Liver (tissue), 9 donors: ENCODE measurements around the gene AP1S3. TPM values are rescaled to one million over a fixed set of nuclear protein-coding genes. Genes with fewer than 3 reads are reported as not detected.

ENCODE experiments used
- DNase-seq: peaks from one replicate; pipeline ENCODE4 v3.0.0-alpha.2; 2017; ENCODE audit warnings: low spot score
- H3K27ac ChIP-seq, 2 donors: one replicate each; pipeline ENCODE4 v1.7.0; 2013; ENCODE audit warnings: inconsistent platforms in 2 of 2, low read length in 2 of 2, control low read depth in 1 of 2, low read depth in 1 of 2, mild to moderate bottlenecking in 1 of 2
- H3K27me3 ChIP-seq, 4 donors: one replicate each; pipeline versions ENCODE4 v1.6.1 to v1.7.0; 2013; ENCODE audit warnings: low read length in 3 of 4, inconsistent platforms in 1 of 4, mild to moderate bottlenecking in 1 of 4, moderate library complexity in 1 of 4; ENCODE audit not compliant: control insufficient read depth in 4 of 4, insufficient read depth in 4 of 4
- H3K36me3 ChIP-seq, 4 donors: one replicate each; pipeline versions ENCODE4 v1.6.1 to v1.7.0; 2013; ENCODE audit warnings: low read length in 3 of 4, mild to moderate bottlenecking in 3 of 4, low read depth in 1 of 4, moderate library complexity in 1 of 4; ENCODE audit not compliant: control insufficient read depth in 4 of 4, insufficient read depth in 3 of 4
- H3K4me1 ChIP-seq, 4 donors: one replicate each; pipeline versions ENCODE4 v1.6.1 to v1.7.0; 2013; ENCODE audit warnings: low read length in 3 of 4, mild to moderate bottlenecking in 3 of 4, moderate library complexity in 1 of 4; ENCODE audit not compliant: control insufficient read depth in 4 of 4, insufficient read depth in 4 of 4
- H3K4me3 ChIP-seq, 3 donors: one replicate each; pipeline versions ENCODE4 v1.6.1 to v1.7.0; 2013; ENCODE audit warnings: low read length in 3 of 3, control low read depth in 1 of 3, low read depth in 1 of 3, mild to moderate bottlenecking in 1 of 3
- H3K9ac ChIP-seq, 2 donors: one replicate each; pipeline ENCODE4 v1.7.0; 2013; ENCODE audit warnings: low read length in 2 of 2, mild to moderate bottlenecking in 2 of 2, moderate library complexity in 2 of 2, control low read depth in 1 of 2, low read depth in 1 of 2
- H3K9me3 ChIP-seq, 4 donors: one replicate each; pipeline versions ENCODE4 v1.6.1 to v1.7.0; 2013; ENCODE audit warnings: low read length in 3 of 4; ENCODE audit not compliant: control insufficient read depth in 4 of 4
- EGR1 ChIP-seq, 2 donors: IDR thresholded peaks; 2 replicates each; pipeline ENCODE4 v1.6.1; 2016 to 2018; ENCODE audit warnings: antibody characterized with exemption in 2 of 2, low read depth in 2 of 2
- FOXA2 ChIP-seq: IDR thresholded peaks from 2 replicates; pipeline ENCODE4 v1.6.1; 2016; ENCODE audit warnings: antibody characterized with exemption
- GABPA ChIP-seq, 2 donors: IDR thresholded peaks in 1 of 2; conservative IDR thresholded peaks in 1 of 2; 2 replicates each; pipeline ENCODE4 v1.6.1; 2016; ENCODE audit warnings: antibody characterized with exemption in 2 of 2, mild to moderate bottlenecking in 1 of 2, moderate library complexity in 1 of 2
- HNF4G ChIP-seq: IDR thresholded peaks from 2 replicates; pipeline ENCODE4 v1.6.1; 2016; ENCODE audit warnings: antibody characterized with exemption
- NR2F2 ChIP-seq: IDR thresholded peaks from 2 replicates; pipeline ENCODE4 v1.6.1; 2016; ENCODE audit warnings: antibody characterized with exemption
- SP1 ChIP-seq: IDR thresholded peaks from 2 replicates; pipeline ENCODE4 v1.6.1; 2018; ENCODE audit warnings: antibody characterized with exemption, mild to moderate bottlenecking
- WGBS: extraction: QIAGEN DNeasy Blood & Tissue Kit; methylation state at CpG from one replicate; pipeline ENCODE4 v1.1.7; 2013; 5-methylcytosine and 5-hydroxymethylcytosine counted together
- polyA plus RNA-seq, 2 donors: library from polyadenylated mRNA; stranded (reverse) in 1 of 2; unstranded in 1 of 2; fragments of 200-250 nt in 1 of 2; fragments of >200 nt in 1 of 2; fragmentation: Nextera tagmentation in 1 of 2; extraction: Ambion mirVana in 1 of 2; gene quantifications; one replicate each; pipeline versions ENCODE4 v1.2.1 to v1.2.3, GENCODE V29; 2013 to 2015
- total RNA-seq, 2 donors: library from RNA; depleted of rRNA; stranded (reverse); fragments of >200 nt; gene quantifications; one replicate each; pipeline ENCODE4 v1.2.3, GENCODE V29; 2014
- TF ChIP-seq, protein P1 (sequence below): IDR thresholded peaks from 2 replicates; pipeline ENCODE4 v1.6.1; 2016; ENCODE audit warnings: antibody characterized with exemption
- TF ChIP-seq, protein P2 (sequence below): fragments of 150-350 bp; IDR thresholded peaks from 2 replicates; pipeline ENCODE4 v1.5.1; 2017; ENCODE audit warnings: improper control_type of control experiment, low read depth, low read length; ENCODE audit not compliant: missing input control
- TF ChIP-seq, protein P3 (sequence below): IDR thresholded peaks from 2 replicates; pipeline ENCODE4 v1.6.1; 2016; ENCODE audit warnings: antibody characterized with exemption
- TF ChIP-seq, protein P4 (sequence below): IDR thresholded peaks from 2 replicates; pipeline ENCODE4 v1.6.1; 2016; ENCODE audit warnings: antibody characterized with exemption
- donor health status: healthy.
- donor health status: healthy.
- donor health status: healthy.
- donor health status: healthy.
- donor health status: healthy.

Gene AP1S3
- total and polyA plus RNA-seq, 4 donors: 1.1 to 3.8 (median 2.4) TPM

DNA sequence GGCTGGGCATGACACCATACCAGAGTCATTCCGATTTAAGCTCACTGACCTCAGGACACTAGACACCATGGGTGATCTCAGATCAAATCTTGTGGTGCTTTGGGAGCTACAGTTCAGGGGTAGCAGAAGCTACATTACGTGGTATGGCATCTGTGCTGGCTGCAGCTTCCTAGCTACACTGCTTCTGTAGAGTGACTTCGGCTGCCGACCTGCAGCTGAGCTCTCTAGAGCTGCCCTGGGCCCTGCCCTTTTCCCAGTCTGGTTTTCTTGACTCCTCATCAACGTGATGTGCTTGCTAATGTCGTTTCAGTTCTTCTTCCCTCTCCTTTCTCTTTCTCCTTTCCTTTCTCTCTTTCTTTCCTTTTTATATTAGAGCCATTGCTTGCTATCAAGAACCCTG lies 100.2 kb downstream of the AP1S3 start:
- no peak for DNase-seq
- WGBS: 89% methylated on average over 6 of the region's 6 CpGs
- Histone ChIP-seq H3K9ac (no peak overlapping the region), H3K4me1 (no peaks in the 10 kb centered on the region), H3K27ac (no peak overlapping the region), H3K27me3 (no peaks in the 10 kb centered on the region), H3K9me3 (no peaks in the 10 kb centered on the region), H3K36me3 (no peaks in the 10 kb centered on the region), H3K4me3 (no peak overlapping the region)
- TF ChIP-seq, protein P1, sequence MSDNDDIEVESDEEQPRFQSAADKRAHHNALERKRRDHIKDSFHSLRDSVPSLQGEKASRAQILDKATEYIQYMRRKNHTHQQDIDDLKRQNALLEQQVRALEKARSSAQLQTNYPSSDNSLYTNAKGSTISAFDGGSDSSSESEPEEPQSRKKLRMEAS: no peak
- TF ChIP-seq FOXA2 (no peak), NR2F2 (no peak), HNF4G (no peak), GABPA (IDR thresholded peaks at IDR 0.05 in 1 of 2, conservative IDR thresholded peaks at IDR 0.05 in 1 of 2) (no peak)

DNA sequence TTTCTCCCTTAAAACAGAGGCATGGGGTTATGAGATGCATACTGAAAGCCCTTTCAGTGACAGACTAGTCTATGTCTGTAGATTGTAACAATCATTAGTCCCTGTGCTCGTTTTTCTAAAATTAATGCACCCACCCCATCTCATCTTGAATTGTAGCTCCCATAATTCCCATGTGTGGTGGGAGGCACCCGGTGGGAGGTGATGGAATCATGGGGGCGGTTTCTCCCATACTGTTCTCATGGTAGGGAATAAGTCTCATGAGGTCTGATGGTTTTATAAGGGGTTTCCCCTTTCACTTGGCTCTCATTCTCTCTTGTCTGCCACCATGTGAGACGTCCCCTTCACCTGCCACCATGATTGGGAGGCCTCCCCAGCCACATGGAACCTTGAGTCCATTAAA lies 100.9 kb downstream of the AP1S3 start:
- 79% methylated on average over 4 of the region's 4 CpGs for WGBS
- H3K4me1 ChIP-seq: no peaks in the 10 kb centered on the region
- H3K9ac ChIP-seq: no peak overlapping the region
- H3K4me3 ChIP-seq: no peak overlapping the region
- no peak for TF ChIP-seq EGR1 (IDR thresholded peaks at IDR 0.05; ENCODE audit: low read depth in 2 of 2)
- no peak for DNase-seq
- H3K9me3 ChIP-seq: no peaks in the 10 kb centered on the region
- no peaks in the 10 kb centered on the region for H3K27me3 ChIP-seq
- no peak overlapping the region for H3K27ac ChIP-seq
- H3K36me3 ChIP-seq: no peaks in the 10 kb centered on the region

DNA sequence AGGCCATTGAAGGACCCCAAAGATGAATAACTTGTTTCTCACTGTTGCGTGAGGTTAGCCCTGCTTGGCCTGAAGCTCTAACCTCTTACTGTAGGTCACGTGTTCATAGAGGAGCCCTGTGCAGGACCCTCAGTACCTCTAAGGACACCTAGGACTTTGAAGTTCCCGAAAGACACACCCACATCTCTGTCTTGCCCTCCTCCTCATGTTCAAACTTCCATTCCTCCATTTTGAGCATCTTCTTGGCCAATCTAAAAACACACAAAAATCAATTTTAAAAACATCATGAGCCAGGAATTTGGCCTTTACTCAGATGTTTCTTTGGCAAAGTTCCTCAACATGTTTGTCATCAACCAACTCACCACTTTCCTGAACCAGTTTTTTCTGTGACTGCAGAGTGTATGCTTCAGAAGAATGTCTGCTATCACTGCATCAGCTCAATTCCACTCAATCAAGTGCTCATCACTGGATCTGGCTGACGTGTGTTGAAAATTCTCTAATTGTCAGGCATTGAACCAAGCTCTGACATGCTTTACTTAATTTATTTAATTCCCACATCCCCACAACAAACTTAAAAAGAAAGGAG lies 101.6 kb downstream of the AP1S3 start:
- H3K27ac ChIP-seq: no peak overlapping the region
- no peak overlapping the region for H3K9ac ChIP-seq
- 90% methylated on average over 4 of the region's 4 CpGs for WGBS
- no peaks in the 10 kb centered on the region for H3K4me1 ChIP-seq
- no peak for TF ChIP-seq SP1
- TF ChIP-seq, protein P2, sequence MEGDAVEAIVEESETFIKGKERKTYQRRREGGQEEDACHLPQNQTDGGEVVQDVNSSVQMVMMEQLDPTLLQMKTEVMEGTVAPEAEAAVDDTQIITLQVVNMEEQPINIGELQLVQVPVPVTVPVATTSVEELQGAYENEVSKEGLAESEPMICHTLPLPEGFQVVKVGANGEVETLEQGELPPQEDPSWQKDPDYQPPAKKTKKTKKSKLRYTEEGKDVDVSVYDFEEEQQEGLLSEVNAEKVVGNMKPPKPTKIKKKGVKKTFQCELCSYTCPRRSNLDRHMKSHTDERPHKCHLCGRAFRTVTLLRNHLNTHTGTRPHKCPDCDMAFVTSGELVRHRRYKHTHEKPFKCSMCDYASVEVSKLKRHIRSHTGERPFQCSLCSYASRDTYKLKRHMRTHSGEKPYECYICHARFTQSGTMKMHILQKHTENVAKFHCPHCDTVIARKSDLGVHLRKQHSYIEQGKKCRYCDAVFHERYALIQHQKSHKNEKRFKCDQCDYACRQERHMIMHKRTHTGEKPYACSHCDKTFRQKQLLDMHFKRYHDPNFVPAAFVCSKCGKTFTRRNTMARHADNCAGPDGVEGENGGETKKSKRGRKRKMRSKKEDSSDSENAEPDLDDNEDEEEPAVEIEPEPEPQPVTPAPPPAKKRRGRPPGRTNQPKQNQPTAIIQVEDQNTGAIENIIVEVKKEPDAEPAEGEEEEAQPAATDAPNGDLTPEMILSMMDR: no peak
- TF ChIP-seq HNF4G: no peak
- TF ChIP-seq, protein P3, sequence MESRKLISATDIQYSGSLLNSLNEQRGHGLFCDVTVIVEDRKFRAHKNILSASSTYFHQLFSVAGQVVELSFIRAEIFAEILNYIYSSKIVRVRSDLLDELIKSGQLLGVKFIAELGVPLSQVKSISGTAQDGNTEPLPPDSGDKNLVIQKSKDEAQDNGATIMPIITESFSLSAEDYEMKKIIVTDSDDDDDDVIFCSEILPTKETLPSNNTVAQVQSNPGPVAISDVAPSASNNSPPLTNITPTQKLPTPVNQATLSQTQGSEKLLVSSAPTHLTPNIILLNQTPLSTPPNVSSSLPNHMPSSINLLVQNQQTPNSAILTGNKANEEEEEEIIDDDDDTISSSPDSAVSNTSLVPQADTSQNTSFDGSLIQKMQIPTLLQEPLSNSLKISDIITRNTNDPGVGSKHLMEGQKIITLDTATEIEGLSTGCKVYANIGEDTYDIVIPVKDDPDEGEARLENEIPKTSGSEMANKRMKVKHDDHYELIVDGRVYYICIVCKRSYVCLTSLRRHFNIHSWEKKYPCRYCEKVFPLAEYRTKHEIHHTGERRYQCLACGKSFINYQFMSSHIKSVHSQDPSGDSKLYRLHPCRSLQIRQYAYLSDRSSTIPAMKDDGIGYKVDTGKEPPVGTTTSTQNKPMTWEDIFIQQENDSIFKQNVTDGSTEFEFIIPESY: no peak
- TF ChIP-seq, protein P4, sequence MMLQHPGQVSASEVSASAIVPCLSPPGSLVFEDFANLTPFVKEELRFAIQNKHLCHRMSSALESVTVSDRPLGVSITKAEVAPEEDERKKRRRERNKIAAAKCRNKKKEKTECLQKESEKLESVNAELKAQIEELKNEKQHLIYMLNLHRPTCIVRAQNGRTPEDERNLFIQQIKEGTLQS: no peak
- TF ChIP-seq FOXA2: no peak
- no peak for TF ChIP-seq NR2F2
- H3K27me3 ChIP-seq: no peaks in the 10 kb centered on the region
- no peaks in the 10 kb centered on the region for H3K9me3 ChIP-seq
- DNase-seq: no peak
- H3K4me3 ChIP-seq: no peak overlapping the region
- no peaks in the 10 kb centered on the region for H3K36me3 ChIP-seq
